Activated CD4-positive, CD25-positive, alpha-beta regulatory T cell treated with anti-CD3 and anti-CD28 coated beads, Interleukin-2, amount 50 U/mL, for 72 hours (primary cell): ENCODE measurements around the gene LAPTM5.

Experiments used
- DNase-seq: peaks from one replicate; pipeline ENCODE4 v3.0.0; 2021

The LAPTM5 gene

DNA sequence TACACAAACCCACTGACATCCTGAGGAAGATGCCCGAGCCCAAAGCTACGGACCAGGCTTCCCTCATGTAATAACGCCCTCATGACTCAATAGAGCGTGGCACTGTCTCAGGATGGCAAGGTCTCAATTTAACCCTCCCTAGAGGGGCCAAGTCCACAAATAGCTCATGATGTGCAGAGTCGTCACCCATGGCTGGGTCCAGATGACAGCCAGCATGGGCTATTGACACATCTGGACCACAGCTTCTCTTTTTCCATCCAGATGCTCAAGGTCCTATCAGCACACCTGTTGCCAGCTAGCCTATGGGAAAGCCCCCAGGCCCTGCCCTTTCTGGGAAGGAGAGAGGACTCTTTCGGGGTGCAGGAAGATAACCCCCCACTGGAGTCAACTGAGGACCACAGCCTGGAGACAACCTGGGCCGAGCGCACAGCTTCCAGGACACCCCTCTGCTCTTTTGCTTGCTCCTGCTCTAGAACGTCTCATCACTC lies 2.8 kb downstream of the LAPTM5 start:
- DNase-seq = no peak

DNA sequence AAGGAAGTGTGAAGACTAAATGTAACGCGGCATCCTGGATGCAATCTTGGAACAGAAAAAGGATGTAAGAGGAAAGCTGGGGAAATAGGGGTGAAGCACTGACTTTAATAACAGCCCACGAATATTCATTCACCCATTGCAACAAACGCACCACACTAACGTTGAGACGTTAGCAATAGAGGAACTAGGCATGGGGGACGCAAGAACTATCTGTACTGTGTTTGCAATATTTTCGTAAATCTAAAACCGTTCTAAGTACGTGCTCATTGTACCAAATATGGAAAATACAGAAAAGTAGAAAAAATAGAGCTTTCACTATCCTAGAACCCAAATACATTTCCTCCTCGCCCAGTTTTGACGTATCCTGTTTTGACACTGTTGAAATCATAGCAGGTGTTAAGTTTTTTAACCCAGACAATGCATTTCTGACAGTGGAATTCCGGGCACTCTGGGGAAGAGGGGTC lies 3.9 kb downstream of the LAPTM5 start:
- DNase-seq = no peak

DNA sequence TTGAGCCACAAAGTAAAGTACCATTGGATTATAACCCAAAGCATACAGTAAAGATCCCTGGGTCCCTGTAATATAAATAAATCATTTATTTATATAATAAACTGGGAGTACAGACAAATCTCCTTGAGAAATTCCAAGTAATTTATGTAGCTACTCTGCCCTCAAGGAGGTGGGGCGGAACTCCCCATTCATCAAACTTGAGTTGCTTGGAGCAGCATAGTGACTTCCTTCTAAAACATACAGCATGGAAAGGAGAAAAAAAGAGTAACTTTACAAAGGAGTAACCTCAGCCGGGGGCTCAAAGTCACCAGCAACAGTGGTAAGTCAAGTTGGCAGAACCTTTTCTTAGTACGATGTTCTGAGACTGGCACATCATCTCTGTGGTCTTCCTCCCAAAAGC lies 4.5 kb downstream of the LAPTM5 start:
- no peak for DNase-seq

DNA sequence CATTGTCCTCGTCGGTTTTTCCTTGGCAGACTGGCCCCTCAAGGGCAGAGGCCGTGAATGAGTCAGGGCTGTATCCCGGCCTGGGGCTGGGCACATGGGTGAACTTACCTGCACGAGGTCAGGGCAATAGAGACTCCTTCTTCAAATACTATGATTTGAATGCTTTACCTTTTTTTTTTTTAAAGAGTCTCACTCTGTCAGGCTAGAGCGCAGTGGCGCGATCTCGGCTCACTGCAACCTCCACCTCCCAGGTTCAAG lies 5.0 kb downstream of the LAPTM5 start:
- DNase-seq = no peak

DNA sequence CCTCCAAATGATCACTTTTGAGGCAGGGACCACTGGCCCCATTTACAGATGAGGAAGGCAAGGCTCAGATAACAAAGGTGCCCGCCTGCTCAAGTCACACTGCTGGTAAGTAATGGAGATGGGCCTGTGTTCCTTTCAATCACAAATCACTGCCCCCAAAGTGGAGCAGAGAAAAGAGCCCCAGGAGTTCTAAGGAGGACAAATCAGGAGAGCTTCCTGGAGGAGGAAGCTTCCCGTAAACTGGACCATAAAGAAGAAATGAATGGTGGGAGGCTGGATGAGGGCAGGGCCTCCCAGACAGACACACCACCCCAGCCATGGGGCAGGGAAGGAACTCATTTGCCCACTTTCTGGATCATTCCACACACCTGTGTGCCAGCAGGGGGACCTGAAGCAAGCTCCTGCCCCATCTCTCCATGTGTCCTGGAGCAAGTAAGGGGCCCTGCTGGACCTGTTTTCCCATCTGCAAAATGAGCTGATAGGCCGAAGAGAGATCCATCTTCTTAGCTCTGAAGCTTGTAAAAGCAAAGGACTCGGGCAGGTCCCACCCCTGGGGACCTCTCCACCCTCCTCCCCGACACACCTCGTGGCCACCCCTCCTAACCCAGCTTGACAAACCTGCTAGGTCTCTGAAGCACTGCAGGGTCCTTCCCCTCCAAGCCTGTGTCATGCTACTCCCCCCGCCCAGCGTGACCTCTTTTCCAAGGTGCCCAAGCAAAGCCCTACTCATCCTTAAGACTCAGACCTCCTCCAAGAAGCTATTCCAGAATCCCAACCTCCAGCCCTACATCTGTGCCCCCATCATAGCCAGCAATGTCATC lies 5.5 kb downstream of the LAPTM5 start:
- no peak for DNase-seq

DNA sequence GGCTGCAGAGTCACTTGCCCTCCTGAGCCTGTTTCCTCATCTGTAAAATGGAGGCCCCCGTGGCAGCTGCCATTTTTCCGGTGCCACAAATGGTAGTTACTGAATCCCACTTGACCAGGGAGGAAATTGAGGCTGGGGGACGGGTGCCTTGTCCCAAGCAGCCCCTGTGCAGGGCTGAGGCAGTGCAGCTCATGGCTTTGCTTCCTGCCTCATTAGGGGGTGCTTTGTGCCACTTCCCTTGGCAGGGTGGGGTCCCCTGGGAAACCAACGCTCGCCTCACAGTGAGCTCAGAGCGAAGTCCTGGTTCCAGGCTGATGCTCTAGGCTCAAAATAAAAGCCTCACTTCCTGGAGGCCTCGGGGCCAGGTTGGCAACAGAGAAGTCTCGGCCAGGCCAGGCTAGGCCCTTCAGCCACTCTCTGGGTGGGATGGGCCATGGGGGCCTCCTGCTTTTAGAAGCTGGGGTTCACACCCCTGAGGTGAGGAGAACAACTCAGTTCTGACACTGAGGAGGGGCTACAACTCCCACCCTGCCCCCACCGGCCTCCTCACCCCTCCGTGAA lies 6.8 kb downstream of the LAPTM5 start:
- no peak for DNase-seq

DNA sequence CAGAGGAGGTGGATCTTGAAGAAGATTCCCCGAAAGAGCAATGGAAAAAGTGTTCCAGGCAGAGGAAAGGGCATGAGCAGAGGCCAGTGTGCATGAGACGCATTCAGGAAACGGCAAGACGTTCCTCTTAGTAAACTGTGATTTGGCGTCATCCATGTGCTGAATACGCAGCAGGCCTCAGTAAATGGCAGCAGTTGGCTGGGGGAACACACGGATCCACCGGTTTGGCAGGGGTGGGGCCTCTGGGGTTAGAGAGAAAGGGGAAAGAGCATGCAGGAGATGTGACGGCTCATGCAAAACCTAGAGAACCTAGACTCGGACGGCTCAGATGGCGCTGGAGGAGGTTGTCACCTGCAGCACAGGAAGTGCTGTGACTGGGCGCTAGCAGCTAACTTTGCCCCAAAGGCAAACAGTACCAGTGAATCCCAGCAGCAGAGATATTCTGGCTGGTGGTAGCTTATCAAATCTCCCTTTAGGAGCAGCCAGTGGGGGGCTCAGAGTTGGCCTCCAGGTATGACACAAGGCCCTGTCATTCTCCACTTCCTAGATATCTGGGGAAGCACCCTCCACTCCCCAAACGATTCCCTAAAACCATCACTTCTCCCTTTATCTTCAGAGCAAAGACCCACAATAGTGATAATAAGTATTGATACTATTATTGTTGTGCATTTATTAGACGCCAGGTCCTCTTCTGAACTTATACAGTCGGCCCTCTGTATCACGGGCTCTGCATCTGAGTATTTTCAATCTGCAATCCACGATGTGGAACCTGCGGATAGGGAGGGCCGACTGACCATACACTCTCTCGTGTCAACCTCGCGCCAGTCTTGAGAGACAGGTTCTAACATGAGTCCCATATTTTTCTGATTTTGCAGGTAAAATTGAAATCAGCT lies 7.6 kb downstream of the LAPTM5 start:
- DNase-seq = peak; percentile 59

DNA sequence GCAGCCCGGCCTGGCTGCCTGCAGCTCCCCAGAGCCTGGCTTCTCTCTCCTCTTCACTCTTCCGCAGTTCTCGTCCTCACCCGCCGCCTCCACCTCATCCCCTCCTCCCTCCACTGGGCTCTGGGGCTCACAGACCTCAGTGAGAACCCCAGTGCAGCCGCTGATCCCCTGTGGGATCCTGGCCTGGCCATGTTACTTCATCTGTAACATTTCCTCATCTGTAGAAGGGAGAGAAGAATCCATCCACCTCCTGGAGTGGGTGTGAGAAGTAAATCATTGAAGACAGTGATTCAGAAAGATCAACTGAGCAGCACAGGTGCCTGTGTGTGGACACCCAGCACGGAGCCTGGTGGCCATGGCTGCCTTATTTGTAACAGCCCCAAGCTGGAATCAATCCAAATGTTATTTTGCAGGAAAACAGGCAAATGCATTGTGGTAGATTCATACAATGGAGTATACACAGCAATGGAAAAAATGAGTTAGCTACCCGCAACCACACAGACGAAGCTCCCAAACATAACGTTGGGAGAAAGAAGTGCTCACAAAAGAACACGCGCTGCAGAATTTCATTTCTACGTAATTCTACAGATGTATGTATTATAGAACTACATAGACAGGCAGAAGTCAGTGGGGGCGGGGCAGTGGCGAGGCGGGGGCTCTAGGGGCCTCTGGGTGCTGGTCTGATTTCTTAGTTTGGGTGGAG lies 8.7 kb downstream of the LAPTM5 start:
- DNase-seq = no peak

DNA sequence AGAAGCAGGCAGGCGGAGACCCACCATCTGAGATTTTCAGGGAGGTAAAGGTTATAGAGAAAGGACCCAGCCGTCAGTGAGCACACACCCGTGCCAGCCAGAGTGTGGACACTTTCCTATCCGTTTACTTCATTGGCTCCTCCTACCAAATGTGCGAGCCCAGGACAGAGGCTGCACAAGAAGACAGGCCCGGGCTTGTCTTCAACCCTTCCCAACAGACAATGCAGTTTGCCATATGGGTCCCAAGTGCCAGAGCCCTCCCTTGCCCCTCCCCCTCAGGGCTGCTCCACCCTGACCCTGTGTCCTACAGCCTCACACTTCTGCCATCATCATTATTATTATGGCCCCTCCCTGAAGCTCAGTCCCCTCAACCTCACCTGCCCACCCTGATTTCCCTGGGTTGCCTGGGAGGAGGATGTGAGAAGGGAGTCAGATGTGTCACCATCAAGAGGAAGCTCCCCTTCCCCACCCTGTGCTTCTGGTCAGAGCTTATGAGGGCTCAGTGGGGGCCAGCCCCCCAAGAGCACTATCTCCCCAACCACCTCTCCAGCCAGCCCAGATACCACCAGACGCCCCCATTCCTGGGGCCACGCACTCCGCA lies 9.4 kb downstream of the LAPTM5 start:
- no peak for DNase-seq

DNA sequence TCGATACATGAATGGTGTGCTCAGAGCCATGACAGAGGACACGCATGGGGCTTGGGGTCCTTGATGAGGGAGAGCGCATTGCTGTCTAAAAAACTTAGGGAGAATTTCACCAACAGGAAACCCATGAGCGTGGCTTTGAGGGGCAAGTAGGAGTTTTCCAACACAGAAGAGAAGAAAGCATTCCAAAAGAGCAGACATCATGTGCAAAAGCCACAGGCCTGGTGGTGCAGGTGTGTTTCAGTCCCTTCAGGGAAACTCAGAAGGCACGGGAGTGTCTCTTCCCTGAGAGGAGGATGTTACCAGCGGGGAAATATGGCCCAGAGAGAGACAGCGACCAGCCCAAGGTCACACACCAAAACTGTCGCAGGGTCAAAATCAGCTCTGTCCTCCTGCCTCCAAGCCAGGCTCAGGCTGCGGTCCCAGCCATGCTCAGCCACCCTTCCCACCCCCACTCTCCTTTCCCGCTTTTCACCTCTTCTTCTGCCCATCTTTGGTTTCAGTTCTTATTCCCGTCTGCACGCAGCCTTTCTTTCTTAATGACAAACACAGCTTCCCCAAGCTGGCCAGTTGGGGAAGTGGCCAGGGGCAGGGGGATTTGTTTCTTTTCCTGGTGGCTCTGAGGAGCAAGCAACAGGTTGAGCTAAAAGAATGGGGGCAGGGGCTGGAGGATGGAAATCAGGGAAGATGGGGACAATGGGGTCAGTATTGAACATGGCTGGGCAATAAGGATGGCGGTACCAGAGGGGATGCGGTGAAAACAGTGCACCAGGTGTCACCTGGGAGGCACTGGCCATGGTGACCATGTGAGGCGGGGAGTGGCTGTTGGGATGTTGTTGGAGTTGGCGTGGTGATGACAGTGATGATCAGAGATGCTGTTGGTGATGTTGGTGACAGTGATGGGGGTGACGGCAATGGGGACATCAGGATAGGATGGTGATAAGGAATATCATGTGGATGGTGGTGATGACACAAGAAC lies 10.3 kb downstream of the LAPTM5 start:
- DNase-seq = no peak

DNA sequence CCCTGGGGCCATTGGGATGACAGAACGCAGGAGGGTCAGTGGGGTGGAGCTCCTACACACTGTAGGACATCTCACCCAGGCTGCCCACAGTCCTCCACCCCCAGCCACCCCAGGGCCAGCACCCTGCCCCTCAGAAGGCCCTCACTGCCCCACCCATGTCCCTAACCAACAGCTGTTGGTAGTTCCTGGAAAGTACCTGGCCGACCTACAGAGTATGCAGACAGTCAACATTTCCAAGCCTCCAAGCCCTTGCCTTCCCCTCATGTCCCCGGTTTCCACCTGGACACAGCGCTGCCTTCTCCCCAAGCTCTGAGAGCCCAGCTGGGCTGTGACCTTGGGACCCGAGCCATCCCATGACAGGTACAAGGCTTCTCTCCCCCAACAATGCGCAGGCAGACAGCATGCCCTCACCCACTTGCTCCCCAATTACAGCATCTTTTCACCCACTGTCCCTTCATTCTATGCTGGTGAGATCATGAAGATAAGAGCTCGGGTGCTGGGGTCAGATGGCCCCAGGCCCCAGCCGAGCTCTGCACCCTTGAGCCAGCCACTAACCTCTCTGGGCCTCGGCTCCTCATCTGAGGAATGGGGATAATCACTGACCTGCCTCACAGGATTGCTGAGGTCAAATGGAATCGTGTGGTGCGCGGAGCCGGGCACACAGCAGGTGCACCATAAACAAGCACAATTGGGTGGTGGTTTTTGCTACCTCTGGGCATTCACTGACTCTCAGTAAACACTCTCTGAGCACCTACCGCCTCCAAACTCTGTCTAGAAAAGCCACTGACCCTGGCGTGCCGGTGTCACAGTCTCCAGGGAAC lies 11.2 kb downstream of the LAPTM5 start:
- DNase-seq = no peak

DNA sequence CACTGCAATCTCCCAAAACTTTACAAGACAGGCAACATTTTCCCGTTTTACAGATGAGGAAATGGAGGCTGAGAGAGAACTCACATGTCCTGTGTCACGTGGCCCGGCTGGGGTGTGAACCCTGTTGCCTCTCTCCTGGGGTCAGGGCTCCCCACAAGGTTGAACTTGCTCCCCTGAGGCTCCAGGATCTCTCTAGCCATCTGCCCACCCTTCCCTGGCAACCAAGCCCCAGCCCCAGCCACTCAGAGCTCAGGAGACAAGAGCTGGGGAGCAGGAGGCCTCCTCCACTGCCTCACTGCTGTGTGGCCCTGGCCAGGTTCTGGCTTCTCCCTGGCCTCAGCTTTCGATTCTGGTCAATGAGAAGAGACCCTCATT lies 11.8 kb downstream of the LAPTM5 start:
- DNase-seq = no peak

DNA sequence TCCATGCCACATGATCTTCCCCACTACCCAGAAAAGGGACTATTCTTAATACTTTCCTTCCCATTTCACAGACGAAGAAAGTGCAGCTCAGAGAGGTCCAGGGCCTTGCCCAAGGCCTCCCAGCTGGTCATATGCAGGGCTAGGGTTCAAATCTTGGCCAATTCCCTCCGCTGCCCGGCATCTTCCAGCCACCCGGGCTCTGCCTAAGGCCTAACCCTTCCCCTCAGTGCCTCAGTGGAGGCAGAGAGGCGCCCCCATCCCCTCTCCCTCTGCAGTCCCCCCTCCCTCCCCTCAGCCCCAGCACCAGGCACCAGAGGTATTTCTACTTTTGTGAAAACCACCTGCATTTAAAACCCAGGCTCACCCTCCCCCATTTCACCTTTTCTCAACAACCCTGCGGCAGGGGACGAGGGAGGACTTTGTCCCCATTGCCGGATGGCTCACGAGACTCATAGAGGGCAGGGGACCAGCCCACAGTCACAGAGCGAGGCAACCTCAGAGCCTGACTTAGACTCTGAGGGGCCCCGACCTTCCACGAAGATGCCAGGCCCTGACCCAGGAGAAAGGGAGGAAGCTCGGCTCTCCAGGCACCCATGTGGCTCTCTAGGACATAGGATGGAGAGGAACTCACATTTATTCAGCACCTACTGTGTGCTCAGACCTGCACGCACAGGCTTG lies 12.3 kb downstream of the LAPTM5 start:
- DNase-seq = no peak

DNA sequence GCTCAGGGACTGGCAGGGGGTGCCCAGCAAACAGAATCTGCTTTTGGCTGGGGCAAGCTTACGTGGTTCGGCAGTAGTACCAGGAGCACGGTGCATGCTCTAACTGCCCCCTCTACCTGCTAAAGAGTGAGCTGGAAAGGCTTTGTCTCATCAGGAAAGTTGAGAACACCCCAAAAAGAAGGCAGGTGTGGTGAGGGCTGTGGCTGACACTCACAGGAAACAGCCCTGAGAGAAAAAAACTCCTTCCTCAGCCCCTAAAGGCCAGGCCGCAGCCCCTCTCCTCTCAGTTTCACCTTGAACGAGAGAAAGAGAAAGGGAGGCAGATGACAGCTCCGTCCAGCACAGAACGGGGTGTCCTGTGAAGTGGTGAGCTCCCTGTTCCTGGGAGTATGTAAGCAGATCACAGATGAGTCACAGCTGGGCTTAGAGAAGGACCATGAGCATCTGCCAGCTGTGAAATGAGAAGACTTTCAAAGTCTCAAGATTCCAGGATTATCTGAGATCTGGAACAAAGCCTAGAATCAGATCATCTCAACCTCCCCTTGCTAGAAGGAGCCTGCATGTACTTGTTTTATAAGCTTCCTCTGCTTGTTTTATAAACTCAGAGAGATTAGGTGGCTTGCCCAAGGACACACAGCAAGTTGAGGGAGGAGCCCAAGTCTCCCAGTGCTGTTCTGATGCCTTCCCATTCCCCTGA lies 13.4 kb downstream of the LAPTM5 start:
- DNase-seq = no peak

DNA sequence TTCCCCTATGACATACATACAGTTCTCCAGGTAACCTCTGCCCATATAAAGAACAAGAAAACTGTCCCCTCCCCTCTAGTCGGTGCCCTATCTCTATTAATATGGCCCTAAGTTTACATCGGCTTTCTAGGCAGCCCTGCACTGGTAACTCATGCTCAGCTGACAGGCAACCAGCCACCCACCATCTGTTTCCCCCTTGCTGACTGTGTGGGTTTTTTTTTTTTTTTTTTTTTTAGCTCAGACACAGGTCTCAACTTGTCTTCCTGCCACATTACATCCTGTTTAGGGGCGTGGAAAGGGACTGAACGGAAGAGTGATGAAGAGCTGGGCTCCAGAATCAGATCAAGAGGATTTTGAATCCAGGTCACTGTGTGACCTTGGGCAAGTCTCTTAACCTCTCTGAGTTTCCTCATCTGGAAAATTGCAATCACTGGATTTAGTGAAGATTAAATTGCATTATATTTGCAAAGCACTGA lies 14.0 kb downstream of the LAPTM5 start:
- DNase-seq = no peak

DNA sequence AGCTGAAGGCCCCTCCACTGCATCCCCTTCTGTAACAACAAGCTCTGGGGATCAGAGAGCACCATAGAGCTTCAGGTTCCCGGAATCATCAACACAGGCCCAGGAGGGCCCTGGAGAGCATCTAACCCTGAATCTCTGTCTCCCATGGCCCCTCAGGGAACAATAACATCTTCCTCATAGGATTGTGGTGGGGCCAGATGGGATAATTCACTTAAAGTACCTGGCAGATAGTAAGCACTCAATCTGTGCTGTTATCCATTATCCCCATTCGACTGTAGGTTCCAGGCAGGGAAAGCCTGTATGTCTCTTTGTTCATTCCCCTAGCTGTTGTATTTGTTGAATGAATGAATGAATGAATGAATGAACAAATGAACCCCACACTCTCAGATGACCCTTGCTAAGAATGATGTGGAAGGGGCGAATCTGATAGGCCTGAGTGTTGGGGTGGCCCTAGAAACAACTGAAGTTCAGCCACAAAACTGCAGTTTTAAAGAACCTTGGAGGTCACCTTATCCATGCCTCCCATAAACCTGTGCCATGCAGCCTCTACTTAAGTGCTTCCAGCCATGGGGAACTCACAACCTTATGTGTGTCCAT lies 14.5 kb downstream of the LAPTM5 start:
- no peak for DNase-seq

DNA sequence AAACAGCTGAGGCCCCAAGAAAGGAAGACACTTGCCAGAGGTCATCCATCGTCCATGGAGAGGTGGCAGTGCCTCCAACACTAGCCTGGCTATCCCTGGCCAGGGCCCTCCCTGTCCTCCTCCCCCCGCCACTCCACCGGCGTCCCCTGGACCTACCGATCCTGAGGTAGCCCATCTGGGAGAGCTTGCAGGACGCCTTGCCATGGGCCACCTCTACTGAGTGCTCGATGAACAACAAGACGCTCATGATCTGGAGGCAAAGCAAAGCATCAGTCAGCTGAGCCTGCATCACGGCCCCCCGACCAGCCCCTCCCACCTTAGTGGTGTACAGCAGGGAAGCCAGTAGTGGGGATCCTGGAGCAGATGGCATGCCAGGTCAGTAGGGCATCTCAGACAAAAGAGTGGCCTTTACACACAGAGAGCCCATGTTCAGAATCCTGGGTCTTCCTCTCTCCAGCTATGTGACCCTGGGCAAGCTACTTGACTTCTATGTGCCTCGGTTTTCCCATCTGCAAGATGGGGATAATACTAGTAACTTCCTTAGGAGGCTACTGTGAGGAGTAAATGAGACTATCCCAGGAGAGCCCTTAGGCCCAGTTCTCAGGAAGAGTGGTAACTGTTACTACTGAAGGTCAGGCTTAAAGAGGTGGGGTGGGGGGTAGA lies 15.1 kb downstream of the LAPTM5 start:
- no peak for DNase-seq

DNA sequence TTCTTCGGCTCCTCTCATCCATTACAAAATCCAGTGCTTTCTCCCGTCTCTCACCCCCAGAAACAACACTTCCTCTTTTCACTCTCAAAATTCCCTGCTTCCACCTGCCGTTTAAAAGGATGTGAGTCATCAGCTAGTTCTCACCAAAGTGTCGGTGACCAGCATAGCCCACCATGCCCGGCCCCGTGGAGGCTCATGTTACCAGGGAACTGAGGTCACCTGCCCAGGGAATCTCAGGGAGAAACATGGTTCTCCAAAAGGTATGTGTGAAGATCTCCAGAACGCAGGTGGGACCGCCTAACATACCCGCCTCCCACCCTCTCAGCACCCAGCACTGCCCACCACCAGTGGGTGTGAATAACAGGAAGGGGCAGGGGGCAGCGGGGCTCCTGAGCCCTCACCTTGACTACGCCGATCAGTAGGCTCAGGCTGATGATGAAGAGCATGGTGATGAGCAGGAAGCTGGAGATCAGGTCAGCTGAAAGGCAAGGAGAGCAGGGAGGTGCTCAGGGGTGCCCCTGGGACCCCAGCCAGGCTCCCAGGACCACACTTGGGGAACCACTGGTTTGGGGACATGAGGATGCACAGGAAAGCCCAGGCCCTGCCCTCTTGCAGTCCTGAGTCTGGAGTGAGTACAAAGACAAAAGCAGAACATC lies 16.2 kb downstream of the LAPTM5 start:
- no peak for DNase-seq
